ENCODE results near the gene ZNF385B. TPM values are rescaled to one million over a fixed set of nuclear protein-coding genes. Genes with fewer than 3 reads are reported as not detected.
"Not testable (repeated sequence)": the region's sequence is repeated elsewhere in the genome, so short reads cannot be mapped to it uniquely, and the experiment has no call there.

ZNF385B gene
- total RNA-seq, 1 donor from 2014 or later, result not detected

GRCh38 chr2:179470089-179470488, 391.3 kb downstream of the ZNF385B start:
- DNase-seq, result no peak

- DNase-seq, result no peak
Observed at GRCh38 chr2:179467960-179468359, 393.5 kb downstream of the ZNF385B start.

GRCh38 chr2:179467111-179467510, 394.3 kb downstream of the ZNF385B start:
- DNase-seq, result peak; percentile 54

GRCh38 chr2:179461420-179461819, 400.0 kb downstream of the ZNF385B start:
- no peak for DNase-seq

- peak; percentile 68 for DNase-seq
Observed at GRCh38 chr2:179460181-179460929, 401.1 kb downstream of the ZNF385B start.

- not testable (repeated sequence) for DNase-seq
Observed at GRCh38 chr2:179458113-179458512, 403.3 kb downstream of the ZNF385B start.

GRCh38 chr2:179455824-179456223, 405.6 kb downstream of the ZNF385B start:
- no peak for DNase-seq

- DNase-seq, result no peak
Observed at GRCh38 chr2:179455172-179455524, 406.3 kb downstream of the ZNF385B start.

- peak; percentile 67 for DNase-seq
Observed at GRCh38 chr2:179454443-179455171, 406.8 kb downstream of the ZNF385B start.

GRCh38 chr2:179449010-179449409, 412.4 kb downstream of the ZNF385B start:
- DNase-seq, result no peak

GRCh38 chr2:179447839-179448447, 413.5 kb downstream of the ZNF385B start:
- DNase-seq, result no peak

- DNase-seq, result no peak
Observed at GRCh38 chr2:179447421-179447820, 414.0 kb downstream of the ZNF385B start.

GRCh38 chr2:179446476-179447141, 414.8 kb downstream of the ZNF385B start:
- DNase-seq, result no peak

GRCh38 chr2:179444056-179444455, 417.4 kb downstream of the ZNF385B start:
- no peak for DNase-seq

- no peak for DNase-seq
Observed at GRCh38 chr2:179443180-179443579, 418.2 kb downstream of the ZNF385B start.

GRCh38 chr2:179442206-179442605, 419.2 kb downstream of the ZNF385B start:
- DNase-seq, result no peak

- no peak for DNase-seq
Observed at GRCh38 chr2:179441551-179441950, 419.9 kb downstream of the ZNF385B start.

GRCh38 chr2:179440642-179441251, 420.7 kb downstream of the ZNF385B start:
- DNase-seq, result peak; percentile 68

GRCh38 chr2:179438654-179439053, 422.8 kb downstream of the ZNF385B start:
- DNase-seq, result no peak

GRCh38 chr2:179437430-179437829, 424.0 kb downstream of the ZNF385B start:
- no peak for DNase-seq

- no peak for DNase-seq
Observed at GRCh38 chr2:179435566-179435965, 425.8 kb downstream of the ZNF385B start.

- DNase-seq, result no peak
Observed at GRCh38 chr2:179435000-179435399, 426.4 kb downstream of the ZNF385B start.

GRCh38 chr2:179434357-179434756, 427.1 kb downstream of the ZNF385B start:
- DNase-seq, result no peak

Data from dermis blood vessel endothelial cell (primary cell).